Osteoblast (primary cell): ENCODE results near the gene C1QL1. TPM values are rescaled to one million over a fixed set of nuclear protein-coding genes. Genes with fewer than 3 reads are reported as not detected.

Experiments used
- DNase-seq: peaks from one replicate; pipeline ENCODE4 v3.0.0; 2011; ENCODE audit warnings: low spot score, mixed read lengths; ENCODE audit not compliant: insufficient read length; ENCODE audit errors: missing footprints
- H2AFZ ChIP-seq: 2 replicates; pipeline ENCODE4 v1.6.0; 2011; ENCODE audit warnings: mild to moderate bottlenecking, low read length
- H3K27ac ChIP-seq: 2 replicates; pipeline ENCODE4 v1.5.1; 2011; ENCODE audit warnings: mild to moderate bottlenecking, low read depth, low read length, moderate library complexity
- H3K27me3 ChIP-seq: 2 replicates; pipeline ENCODE4 v1.6.0; 2012; ENCODE audit warnings: mild to moderate bottlenecking, control low read depth, inconsistent platforms, low read length, moderate library complexity; ENCODE audit not compliant: insufficient read depth
- H3K36me3 ChIP-seq: 2 replicates; pipeline ENCODE4 v1.5.1; 2011; ENCODE audit warnings: mild to moderate bottlenecking, low read length, control low read depth, moderate library complexity; ENCODE audit not compliant: insufficient read depth
- H3K4me1 ChIP-seq: 2 replicates; pipeline ENCODE4 v1.5.1; 2011; ENCODE audit warnings: mild to moderate bottlenecking, low read length, control low read depth, moderate library complexity; ENCODE audit not compliant: insufficient read depth
- H3K4me2 ChIP-seq: 2 replicates; pipeline ENCODE4 v1.6.0; 2011; ENCODE audit warnings: mild to moderate bottlenecking, low read length; ENCODE audit not compliant: insufficient read depth
- H3K4me3 ChIP-seq: fragments of 200-600 bp; sonication (generic); 3 replicates; pipeline ENCODE4 v1.5.1; 2012; ENCODE audit warnings: mild to moderate bottlenecking, low read length, inconsistent platforms; ENCODE audit not compliant: insufficient read depth
- H3K79me2 ChIP-seq: 2 replicates; pipeline ENCODE4 v1.6.0; 2012; ENCODE audit warnings: mild to moderate bottlenecking, low read length, control low read depth, inconsistent platforms; ENCODE audit not compliant: insufficient read depth
- H3K9me3 ChIP-seq: 2 replicates; pipeline ENCODE4 v1.5.1; 2011; ENCODE audit warnings: low read depth, low read length, control low read depth
- H4K20me1 ChIP-seq: 2 replicates; pipeline ENCODE4 v1.6.0; 2012; ENCODE audit warnings: mild to moderate bottlenecking, low read length, control low read depth; ENCODE audit not compliant: insufficient read depth
- CTCF ChIP-seq: IDR thresholded peaks from 2 replicates; pipeline ENCODE4 v1.5.1; 2011; ENCODE audit warnings: mild to moderate bottlenecking, low read depth, low read length, moderate library complexity; ENCODE audit errors: extremely low read depth
- total RNA-seq: library from RNA; depleted of rRNA; stranded (reverse); fragments of >200 nt; gene quantifications from 2 replicates; pipeline ENCODE4 v1.2.3, GENCODE V29; 2012

C1QL1 gene
- total RNA-seq, 1 donor, result under 0.01 TPM

- DNase-seq, result peak; percentile 58
- Histone ChIP-seq H3K9me3 (no peaks in the 10 kb centered on the region), H2AFZ (no peak overlapping the region), H3K27ac (no peak overlapping the region), H3K36me3 (no peaks in the 10 kb centered on the region), H3K4me2 (no peak overlapping the region), H3K4me3 (no peak overlapping the region), H4K20me1 (no peaks in the 10 kb centered on the region), H3K4me1 (no peaks in the 10 kb centered on the region), H3K79me2 (no peaks in the 10 kb centered on the region), H3K27me3 (peaks cover 8% of the 10 kb centered on the region)
- no peak for TF ChIP-seq CTCF
These were observed 21.5 kb upstream of the C1QL1 start for GRCh38 chr17:44989552-44990138.

- H2AFZ ChIP-seq, result no peak overlapping the region
These were observed 20.2 kb upstream of the C1QL1 start for GRCh38 chr17:44988044-44988942.

GRCh38 chr17:44983563-44983962 lies 15.5 kb upstream of the C1QL1 start:
- no peak overlapping the region for H3K27ac ChIP-seq
- H3K9me3 ChIP-seq, result no peaks in the 10 kb centered on the region
- no peak for TF ChIP-seq CTCF
- H4K20me1 ChIP-seq, result no peaks in the 10 kb centered on the region
- H3K4me1 ChIP-seq, result peaks cover 12% of the 10 kb centered on the region
- H3K4me3 ChIP-seq, result no peak overlapping the region
- H3K79me2 ChIP-seq, result no peaks in the 10 kb centered on the region
- H3K4me2 ChIP-seq, result no peak overlapping the region
- H3K36me3 ChIP-seq, result no peaks in the 10 kb centered on the region
- peaks cover 7% of the 10 kb centered on the region for H3K27me3 ChIP-seq
- no peak for DNase-seq
- no peak overlapping the region for H2AFZ ChIP-seq

More at GRCh38 chr17:44988044-44988942, 20.2 kb upstream of the C1QL1 start:
- Histone ChIP-seq H3K4me2 (no peak overlapping the region), H3K4me1 (no peaks in the 10 kb centered on the region), H4K20me1 (no peaks in the 10 kb centered on the region), H3K79me2 (no peaks in the 10 kb centered on the region), H3K27ac (no peak overlapping the region), H3K4me3 (no peak overlapping the region), H3K9me3 (no peaks in the 10 kb centered on the region), H3K27me3 (peaks cover 4% of the 10 kb centered on the region), H3K36me3 (no peaks in the 10 kb centered on the region)
- TF ChIP-seq CTCF, result no peak
- peak; percentile 72 for DNase-seq

- Histone ChIP-seq H3K4me1 (peaks cover 12% of the 10 kb centered on the region), H3K27me3 (peaks cover 16% of the 10 kb centered on the region), H2AFZ (no peak overlapping the region), H4K20me1 (no peaks in the 10 kb centered on the region), H3K4me3 (no peak overlapping the region), H3K36me3 (no peaks in the 10 kb centered on the region), H3K79me2 (no peaks in the 10 kb centered on the region), H3K27ac (no peak overlapping the region), H3K9me3 (no peaks in the 10 kb centered on the region), H3K4me2 (no peak overlapping the region)
- TF ChIP-seq CTCF, result no peak
- DNase-seq, result no peak
These were observed 14.1 kb upstream of the C1QL1 start for GRCh38 chr17:44982113-44982702.
